Left kidney (tissue), 2 donors: ENCODE data around the gene VGLL4. TPM values are rescaled to one million over a fixed set of nuclear protein-coding genes. Genes with fewer than 3 reads are reported as not detected.

ENCODE experiments used
- DNase-seq: peaks from one replicate; pipeline ENCODE4 v3.0.0-alpha.2; 2013
- polyA plus RNA-seq: library from polyadenylated mRNA; unstranded; fragments of 120-200 nt; gene quantifications from one replicate; pipeline ENCODE4 v1.2.1, GENCODE V29; 2013; ENCODE audit not compliant: insufficient read length

VGLL4 gene
- polyA plus RNA-seq, 1 donor = 98.4 TPM

GRCh38 chr3:11552289-11553264 is 91.1 kb downstream of the VGLL4 start:
- DNase-seq = no peak

- no peak for DNase-seq
Measured at GRCh38 chr3:11551036-11551435, 92.7 kb downstream of the VGLL4 start.

DNA sequence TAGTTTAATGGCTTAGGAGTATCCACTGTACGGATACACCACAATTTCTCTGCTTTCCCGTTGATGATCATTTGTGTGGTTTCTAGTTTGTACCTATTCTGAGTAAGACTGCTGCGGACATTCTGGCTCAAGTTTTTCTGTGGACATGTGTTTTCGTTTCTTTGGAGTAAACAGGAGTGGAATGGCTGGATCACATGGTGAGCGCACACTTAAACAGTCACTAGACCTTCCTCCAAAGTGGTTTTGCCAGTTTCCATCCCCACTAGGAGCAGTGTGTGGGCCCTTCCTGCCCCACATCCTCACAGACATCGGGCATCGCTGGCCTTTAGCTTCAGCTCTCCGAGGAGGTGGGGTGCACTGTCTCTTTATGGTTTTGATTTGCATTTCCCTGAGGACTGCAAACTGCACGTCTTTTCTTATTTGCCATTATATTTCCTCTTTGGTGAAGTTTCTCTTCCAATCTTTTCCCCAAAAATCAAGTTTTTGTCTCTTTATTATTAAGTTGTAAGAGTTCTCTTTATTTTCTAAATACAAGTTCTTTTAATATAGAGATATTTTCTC is 94.1 kb downstream of the VGLL4 start:
- DNase-seq = no peak

GRCh38 chr3:11548721-11549131 is 95.0 kb downstream of the VGLL4 start:
- no peak for DNase-seq

- no peak for DNase-seq
Measured at GRCh38 chr3:11547498-11547897, 96.2 kb downstream of the VGLL4 start.

DNA sequence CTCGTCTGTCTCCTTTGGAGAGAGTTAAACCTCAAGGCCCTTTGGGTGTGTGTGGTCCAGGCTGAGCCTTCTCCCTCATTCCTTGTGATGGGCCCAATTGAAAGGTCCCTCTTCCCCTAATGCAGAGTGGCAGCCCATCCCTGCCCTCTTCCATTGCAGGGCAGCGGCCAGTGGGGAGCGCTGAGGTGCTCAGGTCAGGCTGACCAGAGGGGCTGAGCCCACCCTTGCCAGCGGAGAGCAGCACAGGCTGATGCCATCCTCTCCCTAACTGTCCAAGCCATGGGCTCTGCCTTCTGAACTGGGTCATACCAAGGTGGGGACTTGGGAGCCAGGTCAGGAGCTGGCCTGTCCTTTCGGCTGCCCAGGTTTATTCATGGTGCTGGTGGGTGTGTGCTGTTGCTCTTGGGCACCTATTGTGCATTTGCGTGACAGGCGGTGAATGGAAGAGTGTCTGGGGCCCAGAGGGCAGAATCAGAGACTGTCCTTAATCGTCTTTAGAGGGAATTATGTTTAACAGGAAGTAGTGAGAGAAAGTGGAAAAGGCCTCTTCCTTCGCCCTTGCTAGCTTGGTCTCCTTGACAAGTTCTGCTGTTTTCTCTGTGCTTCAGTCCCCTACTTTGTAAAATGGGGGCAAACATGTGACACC is 96.9 kb downstream of the VGLL4 start:
- DNase-seq = no peak

GRCh38 chr3:11545186-11545851 is 98.4 kb downstream of the VGLL4 start:
- DNase-seq = no peak

- DNase-seq = no peak
Measured at GRCh38 chr3:11544412-11545181, 99.1 kb downstream of the VGLL4 start.

- no peak for DNase-seq
Measured at GRCh38 chr3:11543948-11544387, 99.7 kb downstream of the VGLL4 start.

DNA sequence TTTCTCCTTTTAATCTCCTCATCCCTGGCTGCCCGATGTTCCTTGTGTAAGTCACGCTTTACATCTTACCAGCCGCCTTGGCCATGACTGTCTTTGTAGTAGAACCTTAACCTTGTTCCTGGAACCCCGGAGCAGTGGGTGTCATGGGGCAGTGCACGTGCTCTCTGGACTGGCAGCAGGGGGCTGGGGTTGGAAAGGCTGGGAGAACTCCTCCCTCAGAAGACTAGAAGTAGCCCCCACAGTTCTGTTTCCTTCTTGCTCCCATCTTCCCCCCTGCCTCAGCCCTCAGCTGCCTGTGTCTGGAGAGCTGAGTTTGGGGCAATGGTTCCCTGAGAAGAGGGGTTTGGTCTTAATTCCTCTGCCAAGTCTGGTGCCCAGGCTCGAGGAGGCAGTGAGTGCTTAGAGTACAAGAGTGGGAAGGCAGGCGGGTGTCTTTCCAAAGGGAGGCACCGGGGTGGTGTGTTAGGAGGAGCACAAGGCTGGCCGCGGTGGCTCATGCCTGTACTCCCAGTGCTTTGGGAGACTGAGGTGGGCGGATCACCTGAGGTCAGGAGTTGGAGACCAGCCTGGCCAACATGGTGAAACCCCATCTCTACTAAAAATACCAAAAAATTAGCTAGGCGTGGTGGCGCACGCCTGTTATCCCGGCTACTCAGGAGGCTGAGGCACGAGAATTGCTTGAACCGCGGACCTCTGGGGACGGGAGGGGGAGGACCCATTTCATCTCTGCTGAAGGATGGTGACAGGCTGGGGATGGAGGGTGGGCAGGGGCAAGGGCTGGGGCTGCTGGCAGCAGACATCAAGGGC is 100.4 kb downstream of the VGLL4 start:
- no peak for DNase-seq

- no peak for DNase-seq
Measured at GRCh38 chr3:11542551-11542950, 101.2 kb downstream of the VGLL4 start.

GRCh38 chr3:11541321-11542303 is 102.1 kb downstream of the VGLL4 start:
- no peak for DNase-seq

- no peak for DNase-seq
Measured at GRCh38 chr3:11539677-11540076, 104.0 kb downstream of the VGLL4 start.

DNA sequence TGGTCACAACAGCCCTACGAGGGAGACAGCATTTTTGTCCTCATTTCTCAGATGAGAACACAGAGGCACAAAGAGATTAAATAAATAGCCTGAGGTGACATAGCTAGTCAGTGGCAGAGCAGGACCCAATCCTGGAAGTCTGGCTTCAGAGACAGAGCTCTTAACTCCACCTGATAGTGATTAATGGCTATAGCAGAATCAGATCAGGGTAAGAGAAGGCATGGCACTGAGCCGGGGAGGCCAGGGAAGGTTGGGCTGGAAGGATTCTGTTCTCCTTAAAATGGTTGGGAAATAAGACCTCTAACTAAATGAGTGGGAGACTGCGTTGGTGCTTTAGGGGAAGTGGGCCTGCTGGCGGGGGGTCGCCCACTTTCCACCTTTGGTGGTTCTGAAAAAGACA is 104.5 kb downstream of the VGLL4 start:
- no peak for DNase-seq

DNA sequence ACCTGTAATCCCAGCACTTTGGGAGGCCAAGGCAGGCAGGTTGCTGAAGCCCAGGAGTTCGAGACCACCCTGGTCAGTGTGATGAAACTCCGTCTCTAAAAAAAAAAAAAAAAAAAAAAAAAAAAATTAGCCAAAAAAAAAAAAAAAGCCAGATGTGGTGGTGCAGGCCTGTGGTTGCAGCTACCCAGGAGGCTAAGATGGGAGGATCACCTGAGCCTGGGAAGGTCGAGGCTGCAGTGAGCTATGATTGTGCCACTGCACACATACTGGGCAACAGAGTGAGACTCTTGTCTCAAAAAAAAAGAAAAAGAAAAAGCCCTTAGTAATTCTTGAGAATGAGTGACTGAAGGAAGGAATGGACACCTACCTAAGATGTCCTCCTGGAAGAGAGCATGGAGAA is 105.1 kb downstream of the VGLL4 start:
- DNase-seq = no peak

- DNase-seq = no peak
Measured at GRCh38 chr3:11536936-11537612, 106.6 kb downstream of the VGLL4 start.

DNA sequence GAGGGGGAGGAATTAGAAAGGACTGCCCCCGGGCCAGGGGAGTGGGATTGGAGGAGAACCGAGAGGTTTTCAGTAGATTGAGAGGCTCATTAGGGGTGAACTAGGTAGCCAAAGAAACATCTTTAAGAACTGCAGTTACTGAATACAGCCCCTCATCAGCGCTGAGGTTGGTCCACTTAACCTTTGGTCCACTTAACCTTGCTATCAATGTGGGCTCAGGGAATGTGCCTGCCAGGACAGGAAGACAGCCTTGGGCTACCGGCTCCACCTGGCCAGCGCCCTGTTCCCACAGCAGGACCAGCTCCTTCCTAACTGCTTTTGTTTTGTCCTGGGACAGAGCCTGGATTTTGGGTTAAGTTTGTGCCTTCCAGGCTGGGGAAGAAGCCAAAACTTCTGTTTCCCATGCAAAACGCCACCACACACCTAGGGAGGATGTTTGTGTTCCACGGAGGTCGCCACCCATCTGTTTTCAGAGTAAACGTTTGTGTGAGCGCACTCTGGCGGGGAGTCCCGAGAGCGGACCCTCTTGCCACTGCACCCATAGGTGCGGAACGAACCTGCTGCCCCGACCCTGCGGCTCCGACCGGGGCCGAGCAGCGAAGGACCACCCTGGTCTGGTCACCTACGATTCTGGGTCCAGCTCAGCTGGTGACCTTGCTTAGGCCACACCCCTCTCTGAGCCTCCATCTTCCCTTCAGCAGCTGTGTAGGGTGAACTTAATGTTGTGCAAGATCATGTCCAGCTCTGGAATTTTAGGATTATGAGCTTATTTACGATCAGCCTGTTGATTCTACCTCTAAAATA is 107.4 kb downstream of the VGLL4 start:
- DNase-seq = no peak
